K562 (cell line): ENCODE results near the gene GNPTAB. TPM values are rescaled to one million over a fixed set of nuclear protein-coding genes. Genes with fewer than 3 reads are reported as not detected.

Source experiments
- ATAC-seq: fragments of 200-7000 bp; cut with Tn5 transposase; 3 replicates; pipeline ENCODE4 v1.9.1; 2020; ENCODE audit warnings: moderate library complexity
- BruUV-seq: library from RNA; stranded (reverse); fragments of 400-500 nt; replicated peaks from 2 replicates; lab custom pipeline; 2021; lab: Mats Ljungman, UMichigan
- CTCF ChIA-PET: fragments of 300-600 bp; formaldehyde crosslinking; extraction: SDS; loops from one replicate; lab custom pipeline; 2021; ENCODE audit warnings: low intra/inter-chr PET ratio; lab: Yijun Ruan, JAX
- POLR2A ChIA-PET: fragments of 300-600, 350-650 bp; sonication (Branson Sonifier 250); formaldehyde crosslinking; extraction: SDS; loops from one replicate; lab custom pipeline; 2021; ENCODE audit warnings: antibody characterized with exemption, inconsistent platforms; lab: Yijun Ruan, JAX
- DNase-seq, 4 experiments: peaks; one replicate each; pipeline versions ENCODE4 v3.0.0 to v3.0.0-alpha.2; 2011 to 2018; ENCODE audit warnings: low spot score in 3 of 4, mixed read lengths in 3 of 4; ENCODE audit errors: extremely low read depth in 1 of 4
- FAIRE-seq: peaks from 2 replicates; lab custom pipeline; 2011; peaks lifted over from hg19 to GRCh38; lab: Jason Lieb, UNC
- H2AFZ ChIP-seq: 2 replicates; pipeline ENCODE4 v1.6.0; 2011; ENCODE audit warnings: low read depth, low read length, control low read depth, inconsistent platforms
- H3K27ac ChIP-seq: fragments of 200-600 bp; 3 replicates; pipeline ENCODE4 v1.8.0; 2011; ENCODE audit warnings: low read depth, mild to moderate bottlenecking, control low read depth, inconsistent platforms, low read length, moderate library complexity, mixed read lengths; ENCODE audit errors: extremely low read depth
- H3K27me3 ChIP-seq, 2 experiments: fragments of 300-600 bp in 1 of 2; 2 replicates in 1 of 2; 3 replicates in 1 of 2; pipeline versions ENCODE4 v1.6.0 to v1.8.0; 2011; ENCODE audit warnings: inconsistent platforms in 2 of 2, low read length in 2 of 2, mild to moderate bottlenecking in 1 of 2, mixed read lengths in 1 of 2, moderate library complexity in 1 of 2; ENCODE audit not compliant: control insufficient read depth in 2 of 2, insufficient read depth in 2 of 2
- H3K36me3 ChIP-seq: fragments of 300-600 bp; 3 replicates; pipeline ENCODE4 v1.8.0; 2011; ENCODE audit warnings: mild to moderate bottlenecking, low read length, inconsistent platforms; ENCODE audit not compliant: control insufficient read depth, insufficient read depth
- H3K4me1 ChIP-seq, 2 experiments: fragments of 200-600 bp in 1 of 2; replicated peaks in 1 of 2; 2 replicates in 1 of 2; 3 replicates in 1 of 2; pipeline versions ENCODE4 v1.5.1 to v1.8.0; 2011; ENCODE audit warnings: inconsistent platforms in 2 of 2, low read length in 2 of 2, mild to moderate bottlenecking in 1 of 2, mixed read lengths in 1 of 2, moderate library complexity in 1 of 2; ENCODE audit not compliant: control insufficient read depth in 2 of 2, insufficient read depth in 2 of 2
- H3K4me2 ChIP-seq: 2 replicates; pipeline ENCODE4 v1.6.1; 2011; ENCODE audit warnings: low read length, control low read depth, inconsistent platforms, mixed read lengths; ENCODE audit not compliant: insufficient read depth
- H3K4me3 ChIP-seq: fragments of 200-600 bp; sonication (generic), shearing (Covaris generic); 2 replicates; pipeline ENCODE4 v1.5.1; 2016; ENCODE audit warnings: control low read depth, inconsistent platforms
- H3K79me2 ChIP-seq: fragments of 200-600 bp; 3 replicates; pipeline ENCODE4 v1.8.0; 2011; ENCODE audit warnings: low read length, inconsistent platforms; ENCODE audit not compliant: control insufficient read depth, insufficient read depth
- H3K9ac ChIP-seq, 2 experiments: 2 replicates each; pipeline versions ENCODE4 v1.6.0 to v1.6.1; 2011; ENCODE audit warnings: low read depth in 2 of 2, low read length in 2 of 2, control low read depth in 1 of 2, inconsistent platforms in 1 of 2, mild to moderate bottlenecking in 1 of 2, mixed read lengths in 1 of 2; ENCODE audit not compliant: insufficient read depth in 1 of 2
- H3K9me1 ChIP-seq: one replicate; pipeline ENCODE4 v1.6.0; 2011; ENCODE audit warnings: inconsistent platforms, mild to moderate bottlenecking, low read length, moderate library complexity; ENCODE audit not compliant: control insufficient read depth, insufficient read depth
- H3K9me3 ChIP-seq: replicated peaks from 2 replicates; pipeline ENCODE4 v1.5.1; 2011; ENCODE audit warnings: low read depth, low read length, inconsistent platforms; ENCODE audit not compliant: control insufficient read depth, insufficient read depth
- H4K20me1 ChIP-seq: replicated peaks from 2 replicates; pipeline ENCODE4 v1.6.1; 2011; ENCODE audit warnings: low read length, inconsistent platforms, mixed read lengths; ENCODE audit not compliant: control insufficient read depth, insufficient read depth
- CXXC5 ChIP-seq: fragments of 250-450 bp; sonication (Bioruptor Pico); IDR thresholded peaks from 2 replicates; pipeline ENCODE4 v1.8.0; 2022; ENCODE audit warnings: inconsistent platforms, mild to moderate bottlenecking, moderate library complexity
- EGR1 ChIP-seq: fragments of 450-650 bp; conservative IDR thresholded peaks from 2 replicates; pipeline ENCODE4 v1.6.1; 2017; ENCODE audit warnings: mild to moderate bottlenecking
- HMG20B ChIP-seq: fragments of 250-450 bp; sonication (Bioruptor Pico); IDR thresholded peaks from 2 replicates; pipeline ENCODE4 v1.5.0; 2021; ENCODE audit warnings: mild to moderate bottlenecking
- HNRNPLL ChIP-seq: fragments of 200-400 bp; formaldehyde crosslinking; IDR thresholded peaks from 2 replicates; pipeline ENCODE4 v1.6.1; 2017; ENCODE audit warnings: low read length, low read depth, mild to moderate bottlenecking; ENCODE audit not compliant: poor library complexity, severe bottlenecking
- JUN ChIP-seq, 2 experiments: sonication (generic) in 1 of 2; formaldehyde crosslinking in 1 of 2; IDR thresholded peaks; 2 replicates each; pipeline versions ENCODE4 v1.6.1 to v1.8.0; 2012 to 2022; ENCODE audit warnings: borderline replicate concordance in 2 of 2, mild to moderate bottlenecking in 2 of 2, improper control_type of control experiment in 1 of 2, low read depth in 1 of 2, low read length in 1 of 2, missing genetic modification reagents in 1 of 2
- MCM7 ChIP-seq, 2 experiments: fragments of 450-650 bp; IDR thresholded peaks; 2 replicates each; pipeline ENCODE4 v1.6.1; 2016 to 2018
- MYNN ChIP-seq, 2 experiments: sonication (generic); formaldehyde crosslinking in 1 of 2; IDR thresholded peaks; 2 replicates each; pipeline versions ENCODE4 v1.5.0 to v1.6.1; 2016 to 2020; ENCODE audit warnings: antibody characterized with exemption in 1 of 2, missing genetic modification reagents in 1 of 2
- NCOA6 ChIP-seq: fragments of 450-650 bp; IDR thresholded peaks from 2 replicates; pipeline ENCODE4 v1.6.1; 2017; ENCODE audit warnings: mild to moderate bottlenecking
- NR1H2 ChIP-seq: sonication (generic); formaldehyde crosslinking; IDR thresholded peaks from 2 replicates; pipeline ENCODE4 v1.4.0; 2020; ENCODE audit warnings: mild to moderate bottlenecking, missing genetic modification reagents
- RBM15 ChIP-seq: fragments of 200-400 bp; formaldehyde crosslinking; IDR thresholded peaks from 2 replicates; pipeline ENCODE4 v1.6.1; 2018; ENCODE audit warnings: mild to moderate bottlenecking, low read length, moderate library complexity; ENCODE audit not compliant: insufficient read depth
- SAFB ChIP-seq: fragments of 200-400 bp; formaldehyde crosslinking; IDR thresholded peaks from 2 replicates; pipeline ENCODE4 v1.6.1; 2017; ENCODE audit warnings: low read depth, low read length, borderline replicate concordance
- SIX5 ChIP-seq, 2 experiments: IDR thresholded peaks; 2 replicates each; pipeline ENCODE4 v1.6.1; 2011; ENCODE audit warnings: low read length in 2 of 2, borderline replicate concordance in 1 of 2, low read depth in 1 of 2, mild to moderate bottlenecking in 1 of 2, moderate library complexity in 1 of 2; ENCODE audit not compliant: insufficient read depth in 1 of 2
- SMARCB1 ChIP-seq: IDR thresholded peaks from 2 replicates; pipeline ENCODE4 v1.6.1; 2011; ENCODE audit warnings: improper control_type of control experiment, low read depth; ENCODE audit not compliant: insufficient read length
- XRCC5 ChIP-seq: fragments of 200-400 bp; formaldehyde crosslinking; IDR thresholded peaks from 2 replicates; pipeline ENCODE4 v1.6.1; 2017; ENCODE audit warnings: low read depth, mild to moderate bottlenecking, low read length
- WGBS: fragments of 100-300 bp; shearing (Covaris generic); methylation state at CpG from one replicate; pipeline ENCODE4 v1.1.6; 2016; ENCODE audit warnings: low coverage, mixed read lengths; ENCODE audit not compliant: insufficient coverage; ENCODE audit errors: missing lambda C conversion rate; 5-methylcytosine and 5-hydroxymethylcytosine counted together
- in situ Hi-C: fragments of 300-500 bp; cut with MboI; formaldehyde crosslinking; loops from 4 replicates; pipeline ENCODE4 v1.15.0; 2018; ENCODE audit warnings: inconsistent platforms, mixed read lengths
- intact Hi-C: fragments of 100-400 bp; cut with micrococcal nuclease; formaldehyde crosslinking; loops from 2 replicates; pipeline ENCODE4 v1.14.2; 2022
- polyA plus RNA-seq, 8 experiments: library from polyadenylated mRNA; depleted of rRNA in 4 of 8; stranded (reverse) in 5 of 8; unstranded in 3 of 8; fragments of >200 nt; fragmentation: Nextera tagmentation in 2 of 8; fragmentation: Illumina TruSeq in 1 of 8; extraction: Ambion mirVana in 2 of 8; extraction: Trizol in 1 of 8; gene quantifications; 2 replicates each; pipeline versions ENCODE4 v1.2.1 to v1.2.3, GENCODE V29; 2011 to 2014; ENCODE audit warnings: inconsistent platforms in 1 of 8, missing spikeins in 1 of 8
- total RNA-seq, 7 experiments: library from RNA; depleted of rRNA in 6 of 7; stranded (reverse); fragments of >200 nt in 6 of 7; fragmentation: Illumina TruSeq in 2 of 7; extraction: Trizol in 2 of 7; gene quantifications; 2 replicates each; pipeline versions ENCODE4 v1.2.1 to v1.2.3, GENCODE V29; 2011 to 2021; ENCODE audit warnings: low replicate concordance in 1 of 7
- TF ChIP-seq, protein P1 (sequence below), 2 experiments: fragments of 200-800 bp in 1 of 2; sonication (Bioruptor generic) in 1 of 2; sonication (generic) in 1 of 2; formaldehyde crosslinking in 1 of 2; IDR thresholded peaks in 1 of 2; conservative IDR thresholded peaks in 1 of 2; 2 replicates each; pipeline versions ENCODE4 v1.5.0 to v1.6.1; 2016 to 2020; ENCODE audit warnings: missing compliant biosample characterization in 1 of 2, missing genetic modification characterization in 1 of 2, missing genetic modification reagents in 1 of 2
- TF ChIP-seq, protein P2 (sequence below): fragments of 450-650 bp; IDR thresholded peaks from 2 replicates; pipeline ENCODE4 v1.6.1; 2016
- TF ChIP-seq, protein P3 (sequence below), 2 experiments: IDR thresholded peaks; 2 replicates each; pipeline ENCODE4 v1.6.1; 2012; ENCODE audit warnings: improper control_type of control experiment in 2 of 2, low read depth in 2 of 2, low read length in 2 of 2, borderline replicate concordance in 1 of 2
- TF ChIP-seq, protein P4 (sequence below): sonication (generic); formaldehyde crosslinking; IDR thresholded peaks from 2 replicates; pipeline ENCODE4 v1.9.0; 2022; ENCODE audit warnings: mild to moderate bottlenecking, missing genetic modification reagents

The GNPTAB gene
- total and polyA plus RNA-seq, 9 of the 15 experiments (the other 6 are each of a cell fraction or from before 2014, with no cell fraction given): 5.9 to 23.2 (median 19.3) TPM

DNA sequence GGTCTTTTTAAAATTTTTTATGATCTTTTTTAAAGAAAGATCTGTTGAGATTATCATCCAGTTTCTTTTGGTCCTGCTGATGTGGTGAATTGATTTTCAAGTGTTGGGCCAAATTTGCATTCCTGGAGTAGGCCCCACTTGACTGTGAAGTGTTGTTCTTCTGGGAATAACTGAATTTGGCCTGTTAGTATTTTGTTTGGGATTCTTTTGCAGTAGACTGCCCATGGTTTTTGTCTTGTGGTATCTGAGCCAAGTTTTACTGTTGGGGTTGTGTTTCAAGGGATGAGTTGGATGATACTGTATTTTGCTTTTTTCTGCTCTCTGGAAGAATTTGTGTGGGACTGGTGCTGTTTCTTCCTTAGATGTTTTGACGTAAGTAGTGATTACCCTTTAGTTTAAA, 87.5 kb downstream of the GNPTAB start:
- intact Hi-C loops (no loop called here), in situ Hi-C loops (no loop called here)
- Histone ChIP-seq H3K9me1 (no peaks in the 10 kb centered on the region), H3K4me1 (peaks cover 0 to 6% of the 10 kb centered on the region in 2 experiments; a peak in 1 of 5 replicates), H3K9me3 (no peaks in the 10 kb centered on the region), H3K9ac (no peak overlapping the region), H3K36me3 (peaks cover 80% of the 10 kb centered on the region), H3K4me2 (no peak overlapping the region), H2AFZ (no peak overlapping the region), H3K79me2 (no peaks in the 10 kb centered on the region), H3K4me3 (no peak overlapping the region), H3K27ac (no peak overlapping the region), H4K20me1 (no peaks in the 10 kb centered on the region), H3K27me3 (no peaks in the 10 kb centered on the region)
- 94% methylated on average over 1 of the region's 1 CpG for WGBS
- DNase-seq: no peak
- no TSS peak for BruUV-seq
- FAIRE-seq: no peak
- no peak for ATAC-seq
- POLR2A ChIA-PET: no interaction called here
- CTCF ChIA-PET: no interaction called here
- no peak for TF ChIP-seq CXXC5 (CRISPR knock-in tag)
- no peak for TF ChIP-seq NCOA6
- TF ChIP-seq NR1H2 (CRISPR knock-in tag): no peak
- no peak for TF ChIP-seq SAFB
- no peak for TF ChIP-seq EGR1
- TF ChIP-seq RBM15: no peak
- TF ChIP-seq, protein P1, sequence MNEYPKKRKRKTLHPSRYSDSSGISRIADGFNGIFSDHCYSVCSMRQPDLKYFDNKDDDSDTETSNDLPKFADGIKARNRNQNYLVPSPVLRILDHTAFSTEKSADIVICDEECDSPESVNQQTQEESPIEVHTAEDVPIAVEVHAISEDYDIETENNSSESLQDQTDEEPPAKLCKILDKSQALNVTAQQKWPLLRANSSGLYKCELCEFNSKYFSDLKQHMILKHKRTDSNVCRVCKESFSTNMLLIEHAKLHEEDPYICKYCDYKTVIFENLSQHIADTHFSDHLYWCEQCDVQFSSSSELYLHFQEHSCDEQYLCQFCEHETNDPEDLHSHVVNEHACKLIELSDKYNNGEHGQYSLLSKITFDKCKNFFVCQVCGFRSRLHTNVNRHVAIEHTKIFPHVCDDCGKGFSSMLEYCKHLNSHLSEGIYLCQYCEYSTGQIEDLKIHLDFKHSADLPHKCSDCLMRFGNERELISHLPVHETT (CRISPR knock-in tag; conservative IDR thresholded peaks at IDR 0.05 in 1 of 2, IDR thresholded peaks at IDR 0.05 in 1 of 2): no peak
- no peak for TF ChIP-seq MYNN (IDR thresholded peaks at IDR 0.05)
- no peak for TF ChIP-seq MYNN (CRISPR knock-in tag; IDR thresholded peaks at IDR 0.05)
- no peak for TF ChIP-seq HMG20B (CRISPR knock-in tag)
- no peak for TF ChIP-seq SMARCB1
- TF ChIP-seq HNRNPLL: no peak
- TF ChIP-seq, protein P2, sequence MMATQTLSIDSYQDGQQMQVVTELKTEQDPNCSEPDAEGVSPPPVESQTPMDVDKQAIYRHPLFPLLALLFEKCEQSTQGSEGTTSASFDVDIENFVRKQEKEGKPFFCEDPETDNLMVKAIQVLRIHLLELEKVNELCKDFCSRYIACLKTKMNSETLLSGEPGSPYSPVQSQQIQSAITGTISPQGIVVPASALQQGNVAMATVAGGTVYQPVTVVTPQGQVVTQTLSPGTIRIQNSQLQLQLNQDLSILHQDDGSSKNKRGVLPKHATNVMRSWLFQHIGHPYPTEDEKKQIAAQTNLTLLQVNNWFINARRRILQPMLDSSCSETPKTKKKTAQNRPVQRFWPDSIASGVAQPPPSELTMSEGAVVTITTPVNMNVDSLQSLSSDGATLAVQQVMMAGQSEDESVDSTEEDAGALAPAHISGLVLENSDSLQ: no peak
- TF ChIP-seq, protein P3, sequence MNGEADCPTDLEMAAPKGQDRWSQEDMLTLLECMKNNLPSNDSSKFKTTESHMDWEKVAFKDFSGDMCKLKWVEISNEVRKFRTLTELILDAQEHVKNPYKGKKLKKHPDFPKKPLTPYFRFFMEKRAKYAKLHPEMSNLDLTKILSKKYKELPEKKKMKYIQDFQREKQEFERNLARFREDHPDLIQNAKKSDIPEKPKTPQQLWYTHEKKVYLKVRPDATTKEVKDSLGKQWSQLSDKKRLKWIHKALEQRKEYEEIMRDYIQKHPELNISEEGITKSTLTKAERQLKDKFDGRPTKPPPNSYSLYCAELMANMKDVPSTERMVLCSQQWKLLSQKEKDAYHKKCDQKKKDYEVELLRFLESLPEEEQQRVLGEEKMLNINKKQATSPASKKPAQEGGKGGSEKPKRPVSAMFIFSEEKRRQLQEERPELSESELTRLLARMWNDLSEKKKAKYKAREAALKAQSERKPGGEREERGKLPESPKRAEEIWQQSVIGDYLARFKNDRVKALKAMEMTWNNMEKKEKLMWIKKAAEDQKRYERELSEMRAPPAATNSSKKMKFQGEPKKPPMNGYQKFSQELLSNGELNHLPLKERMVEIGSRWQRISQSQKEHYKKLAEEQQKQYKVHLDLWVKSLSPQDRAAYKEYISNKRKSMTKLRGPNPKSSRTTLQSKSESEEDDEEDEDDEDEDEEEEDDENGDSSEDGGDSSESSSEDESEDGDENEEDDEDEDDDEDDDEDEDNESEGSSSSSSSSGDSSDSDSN (IDR thresholded peaks at IDR 0.05; ENCODE audit: borderline replicate concordance in 1 of 2, low read depth in 2 of 2, low read length in 2 of 2): no peak
- TF ChIP-seq XRCC5: no peak
- TF ChIP-seq JUN (IDR thresholded peaks at IDR 0.05; ENCODE audit: borderline replicate concordance, low read depth, low read length): no peak
- no peak for TF ChIP-seq JUN (CRISPR knock-in tag; IDR thresholded peaks at IDR 0.05; ENCODE audit: borderline replicate concordance)
- TF ChIP-seq, protein P4, sequence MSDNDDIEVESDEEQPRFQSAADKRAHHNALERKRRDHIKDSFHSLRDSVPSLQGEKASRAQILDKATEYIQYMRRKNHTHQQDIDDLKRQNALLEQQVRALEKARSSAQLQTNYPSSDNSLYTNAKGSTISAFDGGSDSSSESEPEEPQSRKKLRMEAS (CRISPR knock-in tag): no peak
- TF ChIP-seq MCM7 (IDR thresholded peaks at IDR 0.05): no peak
- TF ChIP-seq SIX5 (IDR thresholded peaks at IDR 0.05; ENCODE audit: borderline replicate concordance in 1 of 2, insufficient read depth in 1 of 2, low read depth in 1 of 2, low read length in 2 of 2): no peak
